Effector CD8-positive, alpha-beta T cell (primary cell): Measurements from ENCODE around the gene LCN15.
"Not testable (repeated sequence)": the region's sequence is repeated elsewhere in the genome, so short reads cannot be mapped to it uniquely, and the experiment has no call there.

Source experiments
- DNase-seq: peaks from one replicate; lab custom pipeline; 2025; lab: John Stamatoyannopoulos, UW

LCN15 gene

GRCh38 chr9:136774416-136775045 is 10.2 kb upstream of the LCN15 start:
- no peak for DNase-seq

- DNase-seq: no peak
Observed at GRCh38 chr9:136773386-136774044, 9.2 kb upstream of the LCN15 start.

GRCh38 chr9:136771907-136772415 is 7.6 kb upstream of the LCN15 start:
- DNase-seq: no peak

- peak; percentile 14 for DNase-seq
Observed at GRCh38 chr9:136769710-136770191, 5.4 kb upstream of the LCN15 start.

- not testable (repeated sequence) for DNase-seq
Observed at GRCh38 chr9:136766410-136767120, 2.2 kb upstream of the LCN15 start.

- DNase-seq: not testable (repeated sequence)
Observed at GRCh38 chr9:136765745-136766409, 1.6 kb upstream of the LCN15 start.

GRCh38 chr9:136765041-136765440 is 723 bp upstream of the LCN15 start:
- DNase-seq: no peak

GRCh38 chr9:136763649-136764035 is 676 bp downstream of the LCN15 start:
- no peak for DNase-seq

GRCh38 chr9:136762915-136763648 is 1.2 kb downstream of the LCN15 start:
- DNase-seq: peak; percentile 20

GRCh38 chr9:136762221-136762691 is 2.1 kb downstream of the LCN15 start:
- no peak for DNase-seq

GRCh38 chr9:136761545-136761981 is 2.8 kb downstream of the LCN15 start:
- no peak for DNase-seq

- not testable (repeated sequence) for DNase-seq
Observed at GRCh38 chr9:136760834-136761544, 3.3 kb downstream of the LCN15 start.

GRCh38 chr9:136760424-136760823 is 3.9 kb downstream of the LCN15 start:
- no peak for DNase-seq

GRCh38 chr9:136759436-136760325 is 4.6 kb downstream of the LCN15 start:
- no peak for DNase-seq

- DNase-seq: no peak
Observed at GRCh38 chr9:136759001-136759400, 5.3 kb downstream of the LCN15 start.

GRCh38 chr9:136757751-136758140 is 6.6 kb downstream of the LCN15 start:
- no peak for DNase-seq

- no peak for DNase-seq
Observed at GRCh38 chr9:136757328-136757727, 7.0 kb downstream of the LCN15 start.

GRCh38 chr9:136756836-136757235 is 7.5 kb downstream of the LCN15 start:
- no peak for DNase-seq

GRCh38 chr9:136756134-136756438 is 8.2 kb downstream of the LCN15 start:
- DNase-seq: no peak
